Kidney epithelial cell (primary cell): ENCODE data around the gene CADPS. TPM values are rescaled to one million over a fixed set of nuclear protein-coding genes. Genes with fewer than 3 reads are reported as not detected.

Source experiments
- DNase-seq: peaks from one replicate; pipeline ENCODE4 v3.0.0-alpha.2; 2010; ENCODE audit warnings: low read depth
- H3K27me3 ChIP-seq: 2 replicates; pipeline ENCODE4 v1.6.0; 2011; ENCODE audit warnings: low read length; ENCODE audit not compliant: control insufficient read depth, insufficient read depth
- H3K36me3 ChIP-seq: 2 replicates; pipeline ENCODE4 v1.5.1; 2011; ENCODE audit warnings: low read length; ENCODE audit not compliant: control insufficient read depth, insufficient read depth
- H3K4me3 ChIP-seq: 2 replicates; pipeline ENCODE4 v1.5.1; 2011; ENCODE audit warnings: low read depth, mild to moderate bottlenecking, control low read depth, low read length
- CTCF ChIP-seq: IDR thresholded peaks from 2 replicates; pipeline ENCODE4 v1.5.1; 2011; ENCODE audit warnings: mild to moderate bottlenecking, moderate library complexity, low read length, control low read depth, inconsistent platforms; ENCODE audit not compliant: insufficient read depth, poor library complexity, severe bottlenecking
- total RNA-seq: library from RNA; depleted of rRNA; stranded (reverse); fragments of >200 nt; gene quantifications from 2 replicates; pipeline ENCODE4 v1.2.3, GENCODE V29; 2015

The CADPS gene
- total RNA-seq, 1 donor from 2014 or later: 0.08 TPM

GRCh38 chr3:62600033-62600432 lies 275.2 kb downstream of the CADPS start:
- H3K36me3 ChIP-seq: no peaks in the 10 kb centered on the region
- no peak for DNase-seq
- no peaks in the 10 kb centered on the region for H3K27me3 ChIP-seq
- H3K4me3 ChIP-seq: no peak overlapping the region
- TF ChIP-seq CTCF: no peak

- no peak for DNase-seq
- no peak for TF ChIP-seq CTCF
- H3K27me3 ChIP-seq: no peaks in the 10 kb centered on the region
- H3K4me3 ChIP-seq: no peak overlapping the region
- H3K36me3 ChIP-seq: no peaks in the 10 kb centered on the region
Observed at GRCh38 chr3:62597491-62597890, 277.7 kb downstream of the CADPS start.

GRCh38 chr3:62592408-62592807 lies 282.8 kb downstream of the CADPS start:
- TF ChIP-seq CTCF: no peak
- DNase-seq: no peak
- H3K27me3 ChIP-seq: no peaks in the 10 kb centered on the region
- no peak overlapping the region for H3K4me3 ChIP-seq
- no peaks in the 10 kb centered on the region for H3K36me3 ChIP-seq

- no peak for DNase-seq
- peak; percentile 22 for TF ChIP-seq CTCF
- Histone ChIP-seq H3K27me3 (no peaks in the 10 kb centered on the region), H3K36me3 (no peaks in the 10 kb centered on the region), H3K4me3 (no peak overlapping the region)
Observed at GRCh38 chr3:62589078-62589477, 286.1 kb downstream of the CADPS start.

- H3K4me3 ChIP-seq: no peak overlapping the region
- H3K27me3 ChIP-seq: no peaks in the 10 kb centered on the region
Observed at GRCh38 chr3:62587579-62588031, 287.6 kb downstream of the CADPS start.

More at GRCh38 chr3:62587579-62588031, 287.6 kb downstream of the CADPS start:
- H3K36me3 ChIP-seq: no peaks in the 10 kb centered on the region
- peak; percentile 89 for DNase-seq
- no peak for TF ChIP-seq CTCF
